GM12878 (cell line): Measurements from ENCODE around the gene BNIP5. TPM values are rescaled to one million over a fixed set of nuclear protein-coding genes. Genes with fewer than 3 reads are reported as not detected.

Source experiments
- ATAC-seq: fragments of 200-7000 bp; cut with Tn5 transposase; 3 replicates; pipeline ENCODE4 v1.9.1; 2020; ENCODE audit warnings: mild to moderate bottlenecking, moderate library complexity
- BruUV-seq: library from RNA; stranded (reverse); fragments of 400-500 nt; replicated peaks from 2 replicates; lab custom pipeline; 2021; lab: Mats Ljungman, UMichigan
- CTCF ChIA-PET: fragments of 300-600 bp; sonication (Branson Sonifier 250); formaldehyde crosslinking; extraction: SDS; loops from one replicate; lab custom pipeline; 2021; ENCODE audit warnings: inconsistent platforms; lab: Yijun Ruan, JAX
- POLR2A ChIA-PET: fragments of 350-600 bp; formaldehyde crosslinking; extraction: SDS; loops from one replicate; lab custom pipeline; 2021; ENCODE audit warnings: inconsistent platforms; lab: Charles Lee
- RAD21 ChIA-PET: fragments of 300-600 bp; sonication (Branson Sonifier 250); formaldehyde crosslinking; loops from one replicate; lab custom pipeline; 2023; ENCODE audit warnings: antibody characterized with exemption; ENCODE audit not compliant: unreplicated experiment; lab: Charles Lee
- SMC1A ChIA-PET: fragments of 300-600 bp; sonication (Branson Sonifier 250); formaldehyde crosslinking; loops from one replicate; lab custom pipeline; 2023; ENCODE audit not compliant: unreplicated experiment, uncharacterized antibody; lab: Charles Lee
- DNase-seq: peaks from one replicate; pipeline ENCODE4 v3.0.0-alpha.2; 2011; ENCODE audit warnings: low read depth, low spot score
- FAIRE-seq: peaks from 3 replicates; lab custom pipeline; 2011; peaks lifted over from hg19 to GRCh38; lab: Jason Lieb, UNC
- H2AFZ ChIP-seq: 2 replicates; pipeline ENCODE4 v1.6.0; 2011; ENCODE audit warnings: low read depth, low read length, control low read depth; ENCODE audit not compliant: control insufficient read depth
- H3K27ac ChIP-seq: 2 replicates; pipeline ENCODE4 v1.5.1; 2011; ENCODE audit warnings: control low read depth; ENCODE audit not compliant: control insufficient read depth, insufficient read depth
- H3K27me3 ChIP-seq, 2 experiments: replicated peaks in 1 of 2; 2 replicates each; pipeline versions ENCODE4 v1.6.0 to v1.6.1; 2011; ENCODE audit warnings: low read length in 1 of 2; ENCODE audit not compliant: control insufficient read depth in 2 of 2, insufficient read depth in 2 of 2
- H3K36me3 ChIP-seq, 2 experiments: 2 replicates each; pipeline ENCODE4 v1.5.1; 2011; ENCODE audit warnings: low read length in 1 of 2; ENCODE audit not compliant: control insufficient read depth in 2 of 2, insufficient read depth in 2 of 2
- H3K4me1 ChIP-seq: 2 replicates; pipeline ENCODE4 v1.6.1; 2011; ENCODE audit warnings: mild to moderate bottlenecking, low read length, moderate library complexity, mixed read lengths; ENCODE audit not compliant: control insufficient read depth, insufficient read depth
- H3K4me2 ChIP-seq: 2 replicates; pipeline ENCODE4 v1.6.0; 2011; ENCODE audit warnings: control low read depth; ENCODE audit not compliant: control insufficient read depth, insufficient read depth
- H3K4me3 ChIP-seq: fragments of 200-600 bp; sonication (generic); 2 replicates; pipeline ENCODE4 v1.5.1; 2016
- H3K79me2 ChIP-seq: 2 replicates; pipeline ENCODE4 v1.6.0; 2011; ENCODE audit warnings: low read length; ENCODE audit not compliant: control insufficient read depth, insufficient read depth
- H3K9ac ChIP-seq: 2 replicates; pipeline ENCODE4 v1.8.0; 2011; ENCODE audit warnings: low read length, control low read depth, mixed read lengths; ENCODE audit not compliant: control insufficient read depth, insufficient read depth
- H3K9me3 ChIP-seq: replicated peaks from 3 replicates; pipeline ENCODE4 v1.5.1; 2011; ENCODE audit warnings: mild to moderate bottlenecking, low read length; ENCODE audit not compliant: control insufficient read depth, insufficient read depth
- H4K20me1 ChIP-seq: 2 replicates; pipeline ENCODE4 v1.6.0; 2011; ENCODE audit not compliant: control insufficient read depth, insufficient read depth
- ATF7 ChIP-seq: fragments of 450-650 bp; IDR thresholded peaks from 2 replicates; pipeline ENCODE4 v1.6.1; 2016; ENCODE audit warnings: low read depth, mild to moderate bottlenecking
- CHD1 ChIP-seq: IDR thresholded peaks from 2 replicates; pipeline ENCODE4 v1.6.1; 2012; ENCODE audit warnings: low read depth, low read length, improper control_type of control experiment
- CHD2 ChIP-seq: IDR thresholded peaks from 2 replicates; pipeline ENCODE4 v1.6.1; 2011; ENCODE audit warnings: low read depth, low read length, improper control_type of control experiment, borderline replicate concordance
- DPF2 ChIP-seq: fragments of 450-650 bp; IDR thresholded peaks from 2 replicates; pipeline ENCODE4 v1.6.1; 2017; ENCODE audit warnings: mild to moderate bottlenecking
- EZH2 ChIP-seq: IDR thresholded peaks from 2 replicates; pipeline ENCODE4 v1.6.1; 2012; ENCODE audit warnings: low read depth, mild to moderate bottlenecking, control low read depth, inconsistent platforms, low read length, borderline replicate concordance; ENCODE audit not compliant: control insufficient read depth
- IRF4 ChIP-seq: IDR thresholded peaks from 2 replicates; pipeline ENCODE4 v1.6.1; 2011; ENCODE audit warnings: low read depth, low read length
- MYB ChIP-seq: fragments of 150-350 bp; IDR thresholded peaks from 2 replicates; pipeline ENCODE4 v1.6.1; 2014; ENCODE audit warnings: mild to moderate bottlenecking, low read depth, low read length, borderline replicate concordance
- RAD21 ChIP-seq: IDR thresholded peaks from 2 replicates; pipeline ENCODE4 v1.6.1; 2011; ENCODE audit warnings: mild to moderate bottlenecking, low read depth, low read length, moderate library complexity; ENCODE audit not compliant: insufficient read depth
- RB1 ChIP-seq: fragments of 450-650 bp; formaldehyde crosslinking; IDR thresholded peaks from 2 replicates; pipeline ENCODE4 v1.6.1; 2017; ENCODE audit warnings: mild to moderate bottlenecking, borderline replicate concordance
- WGBS: methylation state at CpG from one replicate; pipeline ENCODE4 v1.1.6; 2016; ENCODE audit warnings: low lambda C conversion rate; ENCODE audit not compliant: insufficient replicate concordance, insufficient coverage; ENCODE audit errors: missing lambda C conversion rate; 5-methylcytosine and 5-hydroxymethylcytosine counted together
- in situ Hi-C: fragments of 300-500 bp; cut with MboI; formaldehyde crosslinking; loops from 9 replicates; pipeline ENCODE4 v1.14.3; 2018; ENCODE audit warnings: mixed read lengths
- intact Hi-C: fragments of 100-400 bp; cut with micrococcal nuclease; formaldehyde crosslinking; loops from one replicate; pipeline ENCODE4 v1.14.2; 2022; ENCODE audit not compliant: unreplicated experiment
- polyA plus RNA-seq, 11 experiments: library from polyadenylated mRNA; depleted of rRNA in 4 of 11; unstranded in 6 of 11; stranded (reverse) in 5 of 11; fragments of >200 nt; fragmentation: Nextera tagmentation in 4 of 11; fragmentation: Illumina TruSeq in 1 of 11; extraction: Ambion mirVana in 4 of 11; extraction: Trizol in 1 of 11; gene quantifications; 1 replicate in 1 of 11; 2 replicates in 10 of 11; pipeline versions ENCODE4 v1.2.1 to v1.2.3, GENCODE V29; 2011 to 2016; ENCODE audit warnings: inconsistent platforms in 2 of 11, missing spikeins in 2 of 11, low read depth in 1 of 11
- total RNA-seq, 4 experiments: library from RNA; depleted of rRNA in 3 of 4; stranded (reverse); fragments of >200 nt in 3 of 4; fragmentation: Illumina TruSeq in 1 of 4; extraction: Trizol in 1 of 4; gene quantifications; 2 replicates each; pipeline versions ENCODE4 v1.2.1 to v1.2.3, GENCODE V29; 2013 to 2021
- TF ChIP-seq, protein P1 (sequence below): fragments of 150-350 bp; IDR thresholded peaks from 2 replicates; pipeline ENCODE4 v1.6.1; 2016; ENCODE audit warnings: low read depth, low read length

The BNIP5 gene
- total and polyA plus RNA-seq, 10 of the 15 experiments (the other 5 are each of a cell fraction or from before 2014, with no cell fraction given) = 0.02 to 0.68 (median 0.05) TPM; not detected in 2

- Histone ChIP-seq H3K4me3 (no peak overlapping the region), H3K36me3 (no peaks in the 10 kb centered on the region; a peak in 1 of 4 replicates), H3K4me1 (peaks cover 4% of the 10 kb centered on the region; the same call in 1 of the 2 replicates), H3K27me3 (no peaks in the 10 kb centered on the region), H3K27ac (no peak overlapping the region), H3K9ac (no peak overlapping the region), H3K4me2 (no peak overlapping the region), H3K79me2 (no peaks in the 10 kb centered on the region), H3K9me3 (no peaks in the 10 kb centered on the region), H2AFZ (no peak overlapping the region), H4K20me1 (no peaks in the 10 kb centered on the region)
- FAIRE-seq = no peak
- CTCF ChIA-PET = interaction anchor here (0.8 kb wide), 1 partner anchor 70 kb away, joined by 3 read pairs; no protein-coding TSS in a partner anchor
- intact Hi-C loops = no loop called here
- TF ChIP-seq DPF2 (no peak), CHD2 (no peak), RB1 (no peak), ATF7 (no peak), IRF4 (no peak), RAD21 (no peak), MYB (no peak), EZH2 (no peak), CHD1 (no peak)
- TF ChIP-seq, protein P1, sequence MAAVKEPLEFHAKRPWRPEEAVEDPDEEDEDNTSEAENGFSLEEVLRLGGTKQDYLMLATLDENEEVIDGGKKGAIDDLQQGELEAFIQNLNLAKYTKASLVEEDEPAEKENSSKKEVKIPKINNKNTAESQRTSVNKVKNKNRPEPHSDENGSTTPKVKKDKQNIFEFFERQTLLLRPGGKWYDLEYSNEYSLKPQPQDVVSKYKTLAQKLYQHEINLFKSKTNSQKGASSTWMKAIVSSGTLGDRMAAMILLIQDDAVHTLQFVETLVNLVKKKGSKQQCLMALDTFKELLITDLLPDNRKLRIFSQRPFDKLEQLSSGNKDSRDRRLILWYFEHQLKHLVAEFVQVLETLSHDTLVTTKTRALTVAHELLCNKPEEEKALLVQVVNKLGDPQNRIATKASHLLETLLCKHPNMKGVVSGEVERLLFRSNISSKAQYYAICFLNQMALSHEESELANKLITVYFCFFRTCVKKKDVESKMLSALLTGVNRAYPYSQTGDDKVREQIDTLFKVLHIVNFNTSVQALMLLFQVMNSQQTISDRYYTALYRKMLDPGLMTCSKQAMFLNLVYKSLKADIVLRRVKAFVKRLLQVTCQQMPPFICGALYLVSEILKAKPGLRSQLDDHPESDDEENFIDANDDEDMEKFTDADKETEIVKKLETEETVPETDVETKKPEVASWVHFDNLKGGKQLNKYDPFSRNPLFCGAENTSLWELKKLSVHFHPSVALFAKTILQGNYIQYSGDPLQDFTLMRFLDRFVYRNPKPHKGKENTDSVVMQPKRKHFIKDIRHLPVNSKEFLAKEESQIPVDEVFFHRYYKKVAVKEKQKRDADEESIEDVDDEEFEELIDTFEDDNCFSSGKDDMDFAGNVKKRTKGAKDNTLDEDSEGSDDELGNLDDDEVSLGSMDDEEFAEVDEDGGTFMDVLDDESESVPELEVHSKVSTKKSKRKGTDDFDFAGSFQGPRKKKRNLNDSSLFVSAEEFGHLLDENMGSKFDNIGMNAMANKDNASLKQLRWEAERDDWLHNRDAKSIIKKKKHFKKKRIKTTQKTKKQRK = no peak
- no TSS peak for BruUV-seq
- no peak for ATAC-seq
- in situ Hi-C loops = no loop called here
- WGBS = 56% methylated on average over 6 of the region's 6 CpGs
- POLR2A ChIA-PET = no interaction called here
- SMC1A ChIA-PET = no interaction called here
- no peak for DNase-seq
- RAD21 ChIA-PET = no interaction called here
These were observed 35.4 kb upstream of the BNIP5 start for GRCh38 chr6:36372088-36372487.
